Peyer's patch (tissue), 4 donors: ENCODE measurements around the gene DONSON. TPM values are rescaled to one million over a fixed set of nuclear protein-coding genes. Genes with fewer than 3 reads are reported as not detected.
A peak's percentile ranks its signal among the peaks of the same experiment; 100 is the strongest.

Source experiments
- DNase-seq, 3 donors: peaks; one replicate each; pipeline ENCODE4 v3.0.0-alpha.2; 2017 to 2019
- H3K27ac ChIP-seq, 4 donors: fragments of 200-600 bp; sonication (generic); one replicate each; pipeline ENCODE4 v1.5.1; 2016 to 2019
- H3K27me3 ChIP-seq, 2 donors: fragments of 200-600 bp; sonication (generic); one replicate each; pipeline ENCODE4 v1.5.1; 2019
- H3K36me3 ChIP-seq, 3 donors: fragments of 200-600 bp; sonication (generic); one replicate each; pipeline ENCODE4 v1.5.1; 2016 to 2019
- H3K4me1 ChIP-seq, 4 donors: fragments of 200-600 bp; sonication (generic); one replicate each; pipeline ENCODE4 v1.5.1; 2016 to 2019
- H3K4me3 ChIP-seq, 4 donors: fragments of 200-600 bp; sonication (generic); 1 replicate in 3 of 4; 2 replicates in 1 of 4; pipeline ENCODE4 v1.5.1; 2016 to 2019; ENCODE audit warnings: mild to moderate bottlenecking in 1 of 4
- H3K9me3 ChIP-seq, 4 donors: fragments of 200-600 bp; sonication (generic); one replicate each; pipeline ENCODE4 v1.5.1; 2016 to 2019; ENCODE audit warnings: mild to moderate bottlenecking in 1 of 4
- POLR2A ChIP-seq, 2 donors: fragments of 450-650 bp; IDR thresholded peaks; one replicate each; pipeline ENCODE4 v1.5.1; 2017; ENCODE audit warnings: antibody characterized with exemption in 2 of 2, mild to moderate bottlenecking in 2 of 2, moderate library complexity in 2 of 2
- total RNA-seq, 4 donors: library from RNA; depleted of rRNA; stranded (reverse); fragments of >200 nt; gene quantifications; one replicate each; pipeline ENCODE4 v1.1.0, GENCODE V29; 2016
- TF ChIP-seq, protein P1 (sequence below), 6 experiments: fragments of 450-650 bp in 4 of 6; fragments of 200-600 bp in 2 of 6; sonication (generic) in 1 of 6; IDR thresholded peaks; one replicate each; pipeline ENCODE4 v1.5.1; 2017 to 2019; ENCODE audit warnings: antibody characterized with exemption in 6 of 6, mild to moderate bottlenecking in 3 of 6, moderate library complexity in 1 of 6

DONSON gene
- total RNA-seq, 4 donors from 2014 or later, result 9.2 to 26.3 (median 10.7) TPM

DNA sequence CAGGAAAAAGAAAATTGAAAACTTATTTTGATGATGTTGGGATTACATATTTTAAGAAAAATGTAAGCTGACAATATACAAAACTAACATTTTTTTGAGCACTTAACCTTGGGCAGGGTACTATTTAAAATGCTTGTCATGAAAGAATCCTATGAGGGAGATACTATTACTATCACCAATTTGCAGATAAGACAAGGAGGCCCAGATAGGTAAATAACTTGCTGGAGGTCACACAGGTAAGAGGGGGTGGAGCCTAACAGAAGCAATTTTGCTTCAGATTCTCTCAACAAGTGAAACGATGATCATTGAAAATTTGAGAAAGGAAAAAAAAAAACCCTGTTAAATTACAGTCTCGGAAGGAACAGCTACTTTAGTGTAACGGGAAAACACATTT is 47.8 kb downstream of the DONSON start:
- DNase-seq, result no peak
- Histone ChIP-seq H3K36me3 (peaks cover 0 to 32% (median 0%) of the 10 kb centered on the region in 3 donors), H3K4me3 (peak overlapping the region in 1 of 4 donors; percentile 80), H3K9me3 (no peaks in the 10 kb centered on the region), H3K4me1 (peaks cover 0 to 18% (median 8%) of the 10 kb centered on the region in 4 donors), H3K27me3 (no peaks in the 10 kb centered on the region), H3K27ac (peak overlapping the region; percentile 60 to 100 (median 92))
- TF ChIP-seq, protein P1, sequence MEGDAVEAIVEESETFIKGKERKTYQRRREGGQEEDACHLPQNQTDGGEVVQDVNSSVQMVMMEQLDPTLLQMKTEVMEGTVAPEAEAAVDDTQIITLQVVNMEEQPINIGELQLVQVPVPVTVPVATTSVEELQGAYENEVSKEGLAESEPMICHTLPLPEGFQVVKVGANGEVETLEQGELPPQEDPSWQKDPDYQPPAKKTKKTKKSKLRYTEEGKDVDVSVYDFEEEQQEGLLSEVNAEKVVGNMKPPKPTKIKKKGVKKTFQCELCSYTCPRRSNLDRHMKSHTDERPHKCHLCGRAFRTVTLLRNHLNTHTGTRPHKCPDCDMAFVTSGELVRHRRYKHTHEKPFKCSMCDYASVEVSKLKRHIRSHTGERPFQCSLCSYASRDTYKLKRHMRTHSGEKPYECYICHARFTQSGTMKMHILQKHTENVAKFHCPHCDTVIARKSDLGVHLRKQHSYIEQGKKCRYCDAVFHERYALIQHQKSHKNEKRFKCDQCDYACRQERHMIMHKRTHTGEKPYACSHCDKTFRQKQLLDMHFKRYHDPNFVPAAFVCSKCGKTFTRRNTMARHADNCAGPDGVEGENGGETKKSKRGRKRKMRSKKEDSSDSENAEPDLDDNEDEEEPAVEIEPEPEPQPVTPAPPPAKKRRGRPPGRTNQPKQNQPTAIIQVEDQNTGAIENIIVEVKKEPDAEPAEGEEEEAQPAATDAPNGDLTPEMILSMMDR (IDR thresholded peaks at IDR 0.05), result no peak
- no peak for TF ChIP-seq POLR2A (IDR thresholded peaks at IDR 0.05)

DNA sequence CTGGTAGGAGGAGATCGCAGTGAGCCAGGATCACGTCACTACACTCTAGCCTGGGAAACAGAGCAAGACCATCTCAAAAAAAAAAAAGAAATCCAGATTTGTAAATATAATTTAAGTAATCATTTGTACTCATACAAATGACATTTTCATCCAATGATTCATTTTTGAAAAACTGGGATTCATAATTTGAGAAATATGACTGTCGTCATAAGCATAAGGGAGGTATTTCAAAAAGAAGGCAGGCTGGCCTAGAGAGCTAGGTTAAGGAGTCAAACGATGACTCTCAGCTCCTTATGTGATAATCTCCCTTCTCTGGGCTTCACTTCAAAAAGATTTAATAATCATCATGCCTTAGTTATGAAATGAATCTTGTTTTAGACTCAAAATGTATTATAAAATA is 48.9 kb downstream of the DONSON start:
- H3K27ac ChIP-seq, result peak overlapping the region in 1 of 4 donors; percentile 60
- no peak for DNase-seq
- no peak for TF ChIP-seq POLR2A (IDR thresholded peaks at IDR 0.05)
- TF ChIP-seq, protein P1 (IDR thresholded peaks at IDR 0.05), result no peak

GRCh38 chr21:33537212-33537611 is 51.3 kb downstream of the DONSON start:
- no peak for DNase-seq
- Histone ChIP-seq H3K36me3 (peaks cover 0 to 67% (median 4%) of the 10 kb centered on the region in 3 donors), H3K27me3 (no peaks in the 10 kb centered on the region), H3K4me3 (no peak overlapping the region), H3K9me3 (no peaks in the 10 kb centered on the region), H3K27ac (no peak overlapping the region), H3K4me1 (peaks cover 0 to 13% (median 5%) of the 10 kb centered on the region in 4 donors)
- TF ChIP-seq POLR2A (IDR thresholded peaks at IDR 0.05), result no peak
- TF ChIP-seq, protein P1 (IDR thresholded peaks at IDR 0.05), result no peak

More for the DNA sequence above, 48.9 kb downstream of the DONSON start:
- peaks cover 0 to 43% (median 0%) of the 10 kb centered on the region in 3 donors for H3K36me3 ChIP-seq
- no peak overlapping the region for H3K4me3 ChIP-seq
- H3K27me3 ChIP-seq, result no peaks in the 10 kb centered on the region
- peaks cover 0 to 13% (median 5%) of the 10 kb centered on the region in 4 donors for H3K4me1 ChIP-seq
- H3K9me3 ChIP-seq, result no peaks in the 10 kb centered on the region

- no peak overlapping the region for H3K27ac ChIP-seq
- no peaks in the 10 kb centered on the region for H3K4me1 ChIP-seq
- DNase-seq, result no peak
- TF ChIP-seq, protein P1 (IDR thresholded peaks at IDR 0.05), result no peak
- no peak for TF ChIP-seq POLR2A (IDR thresholded peaks at IDR 0.05)
- H3K9me3 ChIP-seq, result no peaks in the 10 kb centered on the region
- H3K4me3 ChIP-seq, result no peak overlapping the region
- H3K36me3 ChIP-seq, result peaks cover 0 to 98% (median 8%) of the 10 kb centered on the region in 3 donors
- no peaks in the 10 kb centered on the region for H3K27me3 ChIP-seq
These were observed 57.5 kb downstream of the DONSON start for GRCh38 chr21:33531007-33531406.

Other genes starting within 250 kb of the DONSON start
- 10 to 100 TPM; 53.7 to 96.3 (median 67.6) TPM for gene IFNGR2, start 185.3 kb downstream of the DONSON start, total RNA-seq
- 100 to 1,000 TPM in 1 of 4 donors, 10 to 100 TPM in 3; 64.4 to 116 (median 94.7) TPM for gene TMEM50B, start 108.7 kb downstream of the DONSON start, total RNA-seq
- 1 to 10 TPM in 3 of 4 donors, not detected in 1; 1.9 to 4.4 (median 2.5) TPM for gene DNAJC28, start 97.0 kb downstream of the DONSON start, total RNA-seq
- gene GART, start 46.6 kb downstream of the DONSON start, total RNA-seq, result 10 to 100 TPM; 45.4 to 69.0 (median 61.7) TPM
- gene SON, start 45.6 kb downstream of the DONSON start, total RNA-seq, result 1,000 to 10,000 TPM in 1 of 4 donors, 100 to 1,000 TPM in 3; 285 to 1,432 (median 485) TPM
- gene CRYZL1, start 53.1 kb upstream of the DONSON start, total RNA-seq, result 100 to 1,000 TPM in 1 of 4 donors, 10 to 100 TPM in 3; 30.8 to 172 (median 48.5) TPM
- 10 to 100 TPM; 41.0 to 56.9 (median 49.5) TPM for gene ITSN1, start 53.8 kb upstream of the DONSON start, total RNA-seq